SKM-1 (cell line): ENCODE results near the gene CASP1.
"Not testable (repeated sequence)": the region's sequence is repeated elsewhere in the genome, so short reads cannot be mapped to it uniquely, and the experiment has no call there.

Experiments used
- DNase-seq: peaks from one replicate; lab custom pipeline; 2025; ENCODE audit not compliant: unreplicated experiment; lab: John Stamatoyannopoulos, UW

The CASP1 gene

GRCh38 chr11:105046898-105047579 lies 12.1 kb upstream of the CASP1 start:
- DNase-seq = no peak

GRCh38 chr11:105045676-105046296 lies 10.8 kb upstream of the CASP1 start:
- DNase-seq = no peak

GRCh38 chr11:105044557-105045524 lies 9.9 kb upstream of the CASP1 start, which contains the start of gene CARD16:
Gene CARD16, minus strand, starts transcription at chr11:105045335. Its CDS starts 38 bp downstream, at chr11:105045297.
- DNase-seq = not testable (repeated sequence)

- DNase-seq = no peak
These were observed 7.2 kb upstream of the CASP1 start for GRCh38 chr11:105042178-105042577.

GRCh38 chr11:105040703-105041102 lies 5.8 kb upstream of the CASP1 start:
- DNase-seq = no peak

GRCh38 chr11:105034388-105034787 lies 556 bp downstream of the CASP1 start:
- not testable (repeated sequence) for DNase-seq

GRCh38 chr11:105033781-105034180 lies 1.2 kb downstream of the CASP1 start:
- no peak for DNase-seq

- DNase-seq = no peak
These were observed 1.6 kb downstream of the CASP1 start for GRCh38 chr11:105033343-105033742.

- no peak for DNase-seq
These were observed 2.4 kb downstream of the CASP1 start for GRCh38 chr11:105032495-105032894.

GRCh38 chr11:105027678-105028077 lies 7.3 kb downstream of the CASP1 start:
- peak; percentile 10 for DNase-seq

- no peak for DNase-seq
These were observed 10.6 kb downstream of the CASP1 start for GRCh38 chr11:105024394-105024793.

GRCh38 chr11:105023003-105023402 lies 11.9 kb downstream of the CASP1 start, which contains the start of gene CASP5:
Gene CASP5, minus strand, starts transcription at chr11:105023168. Its CDS starts 32 bp downstream, at chr11:105023136.
- peak; percentile 68 for DNase-seq

- no peak for DNase-seq
These were observed 12.4 kb downstream of the CASP1 start for GRCh38 chr11:105022527-105022926.

- DNase-seq = no peak
These were observed 27.5 kb downstream of the CASP1 start for GRCh38 chr11:105007463-105007862.

GRCh38 chr11:105005451-105005845 lies 29.5 kb downstream of the CASP1 start:
- no peak for DNase-seq

- DNase-seq = no peak
These were observed 30.9 kb downstream of the CASP1 start for GRCh38 chr11:105004021-105004420.

GRCh38 chr11:105003151-105003550 lies 31.8 kb downstream of the CASP1 start:
- DNase-seq = no peak

- DNase-seq = peak; percentile 44
These were observed 34.1 kb downstream of the CASP1 start for GRCh38 chr11:105000797-105001196.

GRCh38 chr11:105000167-105000566 lies 34.8 kb downstream of the CASP1 start:
- no peak for DNase-seq

GRCh38 chr11:104999721-105000120 lies 35.2 kb downstream of the CASP1 start:
- no peak for DNase-seq

GRCh38 chr11:104997288-104997687 lies 37.7 kb downstream of the CASP1 start:
- DNase-seq = no peak
